WTC11 (cell line): ENCODE measurements around the gene FCHSD2.

Source experiments
- CREM ChIP-seq: sonication (generic); formaldehyde crosslinking; IDR thresholded peaks from 2 replicates; pipeline ENCODE4 v1.8.1; 2022; ENCODE audit warnings: mild to moderate bottlenecking, missing genetic modification reagents, moderate library complexity
- ELF4 ChIP-seq: sonication (generic); formaldehyde crosslinking; IDR thresholded peaks from 2 replicates; pipeline ENCODE4 v1.8.1; 2022; ENCODE audit warnings: low read depth, mild to moderate bottlenecking, moderate library complexity, missing genetic modification reagents
- ESRRA ChIP-seq: sonication (generic); formaldehyde crosslinking; IDR thresholded peaks from 2 replicates; pipeline ENCODE4 v1.8.1; 2022; ENCODE audit warnings: mild to moderate bottlenecking, missing genetic modification reagents, borderline replicate concordance
- FOXP1 ChIP-seq: sonication (generic); formaldehyde crosslinking; IDR thresholded peaks from 2 replicates; pipeline ENCODE4 v1.8.0; 2022; ENCODE audit warnings: missing genetic modification reagents, mild to moderate bottlenecking, moderate library complexity, borderline replicate concordance
- GABPB1 ChIP-seq: sonication (generic); formaldehyde crosslinking; IDR thresholded peaks from 2 replicates; pipeline ENCODE4 v1.8.1; 2023; ENCODE audit warnings: mild to moderate bottlenecking, missing genetic modification reagents
- NR2C2 ChIP-seq: sonication (generic); formaldehyde crosslinking; IDR thresholded peaks from 2 replicates; pipeline ENCODE4 v1.8.0; 2022; ENCODE audit warnings: mild to moderate bottlenecking, missing genetic modification reagents
- SMAD4 ChIP-seq: sonication (generic); formaldehyde crosslinking; IDR thresholded peaks from 2 replicates; pipeline ENCODE4 v1.8.0; 2022; ENCODE audit warnings: mild to moderate bottlenecking, missing genetic modification reagents
- ZBTB21 ChIP-seq: sonication (generic); formaldehyde crosslinking; IDR thresholded peaks from 2 replicates; pipeline ENCODE4 v1.8.1; 2023; ENCODE audit warnings: mild to moderate bottlenecking, missing genetic modification reagents, borderline replicate concordance
- TF ChIP-seq, protein P1 (sequence below): fragments of 200-600 bp; IDR thresholded peaks from 2 replicates; pipeline ENCODE4 v1.8.0; 2022; ENCODE audit warnings: antibody characterized with exemption
- TF ChIP-seq, protein P2 (sequence below): sonication (generic); formaldehyde crosslinking; IDR thresholded peaks from 2 replicates; pipeline ENCODE4 v1.8.0; 2023; ENCODE audit warnings: missing genetic modification reagents, mild to moderate bottlenecking, borderline replicate concordance
- TF ChIP-seq, protein P3 (sequence below): sonication (generic); formaldehyde crosslinking; IDR thresholded peaks from 2 replicates; pipeline ENCODE4 v1.8.0; 2022; ENCODE audit warnings: mild to moderate bottlenecking, missing genetic modification reagents
- TF ChIP-seq, protein P4 (sequence below): sonication (generic); formaldehyde crosslinking; IDR thresholded peaks from 2 replicates; pipeline ENCODE4 v1.8.0; 2022; ENCODE audit warnings: mild to moderate bottlenecking, missing genetic modification reagents
- TF ChIP-seq, protein P5 (sequence below): sonication (generic); formaldehyde crosslinking; IDR thresholded peaks from 2 replicates; pipeline ENCODE4 v1.8.1; 2022; ENCODE audit warnings: mild to moderate bottlenecking, missing genetic modification reagents, moderate library complexity, borderline replicate concordance
- TF ChIP-seq, protein P6 (sequence below): sonication (generic); formaldehyde crosslinking; conservative IDR thresholded peaks from 2 replicates; pipeline ENCODE4 v1.8.1; 2022; ENCODE audit warnings: mild to moderate bottlenecking, missing genetic modification reagents

DNA sequence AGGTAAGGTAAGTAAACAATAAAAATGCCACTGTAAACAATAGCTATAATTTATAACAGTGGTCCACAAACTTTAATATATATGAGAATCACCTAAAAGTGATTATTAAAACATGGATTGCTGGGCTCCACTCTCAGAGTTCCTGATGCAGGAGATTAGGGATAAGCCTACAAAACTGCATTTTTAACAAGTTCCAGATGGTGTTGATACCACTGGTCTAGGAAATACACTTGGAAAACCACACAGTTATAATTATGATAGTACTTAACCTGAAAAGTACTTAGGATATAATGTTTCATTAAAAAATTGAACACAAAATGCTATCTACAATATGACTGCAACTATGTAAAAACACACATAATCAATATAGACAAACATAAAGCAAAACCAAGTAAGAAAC lies 20.4 kb downstream of the FCHSD2 start:
- TF ChIP-seq, protein P1, sequence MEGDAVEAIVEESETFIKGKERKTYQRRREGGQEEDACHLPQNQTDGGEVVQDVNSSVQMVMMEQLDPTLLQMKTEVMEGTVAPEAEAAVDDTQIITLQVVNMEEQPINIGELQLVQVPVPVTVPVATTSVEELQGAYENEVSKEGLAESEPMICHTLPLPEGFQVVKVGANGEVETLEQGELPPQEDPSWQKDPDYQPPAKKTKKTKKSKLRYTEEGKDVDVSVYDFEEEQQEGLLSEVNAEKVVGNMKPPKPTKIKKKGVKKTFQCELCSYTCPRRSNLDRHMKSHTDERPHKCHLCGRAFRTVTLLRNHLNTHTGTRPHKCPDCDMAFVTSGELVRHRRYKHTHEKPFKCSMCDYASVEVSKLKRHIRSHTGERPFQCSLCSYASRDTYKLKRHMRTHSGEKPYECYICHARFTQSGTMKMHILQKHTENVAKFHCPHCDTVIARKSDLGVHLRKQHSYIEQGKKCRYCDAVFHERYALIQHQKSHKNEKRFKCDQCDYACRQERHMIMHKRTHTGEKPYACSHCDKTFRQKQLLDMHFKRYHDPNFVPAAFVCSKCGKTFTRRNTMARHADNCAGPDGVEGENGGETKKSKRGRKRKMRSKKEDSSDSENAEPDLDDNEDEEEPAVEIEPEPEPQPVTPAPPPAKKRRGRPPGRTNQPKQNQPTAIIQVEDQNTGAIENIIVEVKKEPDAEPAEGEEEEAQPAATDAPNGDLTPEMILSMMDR: no peak
- no peak for TF ChIP-seq SMAD4 (CRISPR knock-in tag)
- no peak for TF ChIP-seq NR2C2
- TF ChIP-seq, protein P2, sequence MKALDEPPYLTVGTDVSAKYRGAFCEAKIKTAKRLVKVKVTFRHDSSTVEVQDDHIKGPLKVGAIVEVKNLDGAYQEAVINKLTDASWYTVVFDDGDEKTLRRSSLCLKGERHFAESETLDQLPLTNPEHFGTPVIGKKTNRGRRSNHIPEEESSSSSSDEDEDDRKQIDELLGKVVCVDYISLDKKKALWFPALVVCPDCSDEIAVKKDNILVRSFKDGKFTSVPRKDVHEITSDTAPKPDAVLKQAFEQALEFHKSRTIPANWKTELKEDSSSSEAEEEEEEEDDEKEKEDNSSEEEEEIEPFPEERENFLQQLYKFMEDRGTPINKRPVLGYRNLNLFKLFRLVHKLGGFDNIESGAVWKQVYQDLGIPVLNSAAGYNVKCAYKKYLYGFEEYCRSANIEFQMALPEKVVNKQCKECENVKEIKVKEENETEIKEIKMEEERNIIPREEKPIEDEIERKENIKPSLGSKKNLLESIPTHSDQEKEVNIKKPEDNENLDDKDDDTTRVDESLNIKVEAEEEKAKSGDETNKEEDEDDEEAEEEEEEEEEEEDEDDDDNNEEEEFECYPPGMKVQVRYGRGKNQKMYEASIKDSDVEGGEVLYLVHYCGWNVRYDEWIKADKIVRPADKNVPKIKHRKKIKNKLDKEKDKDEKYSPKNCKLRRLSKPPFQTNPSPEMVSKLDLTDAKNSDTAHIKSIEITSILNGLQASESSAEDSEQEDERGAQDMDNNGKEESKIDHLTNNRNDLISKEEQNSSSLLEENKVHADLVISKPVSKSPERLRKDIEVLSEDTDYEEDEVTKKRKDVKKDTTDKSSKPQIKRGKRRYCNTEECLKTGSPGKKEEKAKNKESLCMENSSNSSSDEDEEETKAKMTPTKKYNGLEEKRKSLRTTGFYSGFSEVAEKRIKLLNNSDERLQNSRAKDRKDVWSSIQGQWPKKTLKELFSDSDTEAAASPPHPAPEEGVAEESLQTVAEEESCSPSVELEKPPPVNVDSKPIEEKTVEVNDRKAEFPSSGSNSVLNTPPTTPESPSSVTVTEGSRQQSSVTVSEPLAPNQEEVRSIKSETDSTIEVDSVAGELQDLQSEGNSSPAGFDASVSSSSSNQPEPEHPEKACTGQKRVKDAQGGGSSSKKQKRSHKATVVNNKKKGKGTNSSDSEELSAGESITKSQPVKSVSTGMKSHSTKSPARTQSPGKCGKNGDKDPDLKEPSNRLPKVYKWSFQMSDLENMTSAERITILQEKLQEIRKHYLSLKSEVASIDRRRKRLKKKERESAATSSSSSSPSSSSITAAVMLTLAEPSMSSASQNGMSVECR (CRISPR knock-in tag): no peak
- TF ChIP-seq ESRRA: no peak
- TF ChIP-seq CREM (CRISPR knock-in tag): no peak
- TF ChIP-seq, protein P3, sequence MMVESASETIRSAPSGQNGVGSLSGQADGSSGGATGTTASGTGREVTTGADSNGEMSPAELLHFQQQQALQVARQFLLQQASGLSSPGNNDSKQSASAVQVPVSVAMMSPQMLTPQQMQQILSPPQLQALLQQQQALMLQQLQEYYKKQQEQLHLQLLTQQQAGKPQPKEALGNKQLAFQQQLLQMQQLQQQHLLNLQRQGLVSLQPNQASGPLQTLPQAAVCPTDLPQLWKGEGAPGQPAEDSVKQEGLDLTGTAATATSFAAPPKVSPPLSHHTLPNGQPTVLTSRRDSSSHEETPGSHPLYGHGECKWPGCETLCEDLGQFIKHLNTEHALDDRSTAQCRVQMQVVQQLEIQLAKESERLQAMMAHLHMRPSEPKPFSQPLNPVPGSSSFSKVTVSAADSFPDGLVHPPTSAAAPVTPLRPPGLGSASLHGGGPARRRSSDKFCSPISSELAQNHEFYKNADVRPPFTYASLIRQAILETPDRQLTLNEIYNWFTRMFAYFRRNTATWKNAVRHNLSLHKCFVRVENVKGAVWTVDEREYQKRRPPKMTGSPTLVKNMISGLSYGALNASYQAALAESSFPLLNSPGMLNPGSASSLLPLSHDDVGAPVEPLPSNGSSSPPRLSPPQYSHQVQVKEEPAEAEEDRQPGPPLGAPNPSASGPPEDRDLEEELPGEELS: no peak
- TF ChIP-seq, protein P4, sequence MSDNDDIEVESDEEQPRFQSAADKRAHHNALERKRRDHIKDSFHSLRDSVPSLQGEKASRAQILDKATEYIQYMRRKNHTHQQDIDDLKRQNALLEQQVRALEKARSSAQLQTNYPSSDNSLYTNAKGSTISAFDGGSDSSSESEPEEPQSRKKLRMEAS (CRISPR knock-in tag): no peak
- TF ChIP-seq FOXP1: no peak
- TF ChIP-seq ZBTB21 (CRISPR knock-in tag): no peak
- TF ChIP-seq, protein P5, sequence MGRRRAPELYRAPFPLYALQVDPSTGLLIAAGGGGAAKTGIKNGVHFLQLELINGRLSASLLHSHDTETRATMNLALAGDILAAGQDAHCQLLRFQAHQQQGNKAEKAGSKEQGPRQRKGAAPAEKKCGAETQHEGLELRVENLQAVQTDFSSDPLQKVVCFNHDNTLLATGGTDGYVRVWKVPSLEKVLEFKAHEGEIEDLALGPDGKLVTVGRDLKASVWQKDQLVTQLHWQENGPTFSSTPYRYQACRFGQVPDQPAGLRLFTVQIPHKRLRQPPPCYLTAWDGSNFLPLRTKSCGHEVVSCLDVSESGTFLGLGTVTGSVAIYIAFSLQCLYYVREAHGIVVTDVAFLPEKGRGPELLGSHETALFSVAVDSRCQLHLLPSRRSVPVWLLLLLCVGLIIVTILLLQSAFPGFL (CRISPR knock-in tag): no peak
- TF ChIP-seq, protein P6, sequence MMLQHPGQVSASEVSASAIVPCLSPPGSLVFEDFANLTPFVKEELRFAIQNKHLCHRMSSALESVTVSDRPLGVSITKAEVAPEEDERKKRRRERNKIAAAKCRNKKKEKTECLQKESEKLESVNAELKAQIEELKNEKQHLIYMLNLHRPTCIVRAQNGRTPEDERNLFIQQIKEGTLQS (CRISPR knock-in tag): no peak
- TF ChIP-seq ELF4 (CRISPR knock-in tag): no peak
- no peak for TF ChIP-seq GABPB1 (CRISPR knock-in tag)
